NCI-H2227 (cell line): ENCODE data around the gene MGRN1.

ENCODE experiments used
- DNase-seq: peaks from one replicate; lab custom pipeline; 2025; ENCODE audit not compliant: unreplicated experiment; lab: John Stamatoyannopoulos, UW

Gene MGRN1

GRCh38 chr16:4603624-4604170 is 20.9 kb upstream of the MGRN1 start:
- DNase-seq, result no peak

DNA sequence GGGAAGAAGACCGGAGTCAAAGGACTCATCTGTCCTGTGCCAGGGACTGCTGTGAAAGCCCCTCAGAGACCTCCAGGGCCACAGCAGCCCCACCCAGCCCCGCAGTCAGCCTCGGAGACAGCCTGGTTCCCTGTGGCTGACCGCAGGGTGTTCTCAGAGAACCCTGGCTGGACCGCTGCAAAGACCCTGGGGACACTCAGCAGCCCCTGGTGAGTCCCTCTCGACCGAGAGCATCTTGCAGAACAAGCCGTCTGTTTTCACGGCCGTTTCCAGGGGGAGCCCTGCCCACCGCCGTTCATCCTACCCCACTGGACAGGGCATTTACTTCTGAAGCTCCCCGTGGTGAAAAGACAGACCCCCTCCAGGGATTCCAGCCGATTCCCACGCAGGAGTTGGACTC is 20.2 kb upstream of the MGRN1 start:
- no peak for DNase-seq

GRCh38 chr16:4606354-4606753 is 18.3 kb upstream of the MGRN1 start:
- DNase-seq, result no peak

DNA sequence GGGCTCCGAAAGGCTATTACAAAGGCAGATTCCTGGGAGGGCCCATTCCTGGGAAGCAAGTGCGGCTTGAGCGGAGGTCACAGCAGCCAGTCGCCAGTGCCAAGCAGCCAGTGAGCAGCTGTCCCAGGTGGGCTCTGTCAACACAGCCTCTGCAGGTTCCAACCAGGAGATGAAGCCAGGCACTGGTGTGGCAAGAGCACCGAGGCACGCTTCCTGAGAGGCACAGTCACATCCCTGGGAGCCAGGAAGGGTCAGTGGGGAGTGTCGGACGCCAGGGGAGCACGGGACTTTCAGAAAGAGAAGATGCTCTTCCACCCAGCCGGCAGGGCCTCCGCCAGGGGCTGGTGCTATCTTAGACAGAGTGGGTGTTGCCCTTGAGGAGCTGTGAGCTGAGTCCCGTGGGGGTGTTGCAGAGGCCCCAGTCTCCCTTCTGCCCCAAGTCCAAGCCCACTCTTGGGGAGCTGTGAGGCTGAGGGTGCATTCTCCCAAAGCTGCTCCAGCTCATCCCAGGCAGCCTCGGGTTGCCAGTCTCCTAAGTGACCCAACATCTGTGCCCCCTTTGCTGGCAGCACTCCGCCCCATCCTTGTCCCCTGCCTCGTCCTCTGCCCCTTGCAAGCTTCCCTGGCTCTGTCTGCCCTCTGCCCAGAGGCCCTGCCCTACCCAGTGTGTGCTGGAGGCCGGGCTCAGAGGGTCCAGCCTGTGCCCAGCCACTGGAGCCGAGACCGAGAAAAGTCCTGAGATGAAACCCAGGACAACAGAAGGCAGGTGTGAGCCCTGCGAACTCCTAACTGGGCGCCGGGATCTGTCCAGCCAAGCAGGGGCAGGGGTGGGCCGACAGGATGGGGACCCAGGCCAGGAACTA is 16.6 kb upstream of the MGRN1 start:
- no peak for DNase-seq

DNA sequence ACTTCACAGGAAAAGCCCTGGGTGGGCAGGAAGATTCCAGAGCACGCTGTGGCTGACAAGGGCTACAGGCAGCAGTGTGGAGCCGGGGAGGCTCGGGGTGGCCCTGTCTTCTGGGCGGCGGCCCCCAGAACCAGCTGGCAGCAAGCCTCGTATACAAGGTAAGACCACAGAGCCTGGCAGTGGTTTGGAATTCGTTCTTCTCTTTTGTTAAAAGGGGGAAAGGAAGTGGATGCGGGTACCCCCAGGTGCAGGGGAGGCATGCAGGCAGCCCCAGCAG is 16.0 kb upstream of the MGRN1 start:
- DNase-seq, result no peak

GRCh38 chr16:4609200-4610010 is 15.2 kb upstream of the MGRN1 start:
- no peak for DNase-seq

GRCh38 chr16:4610011-4611005 is 14.3 kb upstream of the MGRN1 start:
- no peak for DNase-seq

- no peak for DNase-seq
These were observed 13.1 kb upstream of the MGRN1 start for GRCh38 chr16:4611337-4612021.

- DNase-seq, result no peak
These were observed 12.1 kb upstream of the MGRN1 start for GRCh38 chr16:4612474-4612931.

- no peak for DNase-seq
These were observed 11.5 kb upstream of the MGRN1 start for GRCh38 chr16:4612977-4613635.

- DNase-seq, result peak; percentile 79
These were observed 10.7 kb upstream of the MGRN1 start for GRCh38 chr16:4613636-4614570.

GRCh38 chr16:4614571-4615383 is 9.8 kb upstream of the MGRN1 start, which contains the start of gene UBALD1:
Gene UBALD1, minus strand, starts transcription at chr16:4614888. Its CDS starts 91 bp downstream, at chr16:4614797.
- peak; percentile 91 for DNase-seq

- DNase-seq, result peak; percentile 32
These were observed 9.1 kb upstream of the MGRN1 start for GRCh38 chr16:4615384-4616046.

DNA sequence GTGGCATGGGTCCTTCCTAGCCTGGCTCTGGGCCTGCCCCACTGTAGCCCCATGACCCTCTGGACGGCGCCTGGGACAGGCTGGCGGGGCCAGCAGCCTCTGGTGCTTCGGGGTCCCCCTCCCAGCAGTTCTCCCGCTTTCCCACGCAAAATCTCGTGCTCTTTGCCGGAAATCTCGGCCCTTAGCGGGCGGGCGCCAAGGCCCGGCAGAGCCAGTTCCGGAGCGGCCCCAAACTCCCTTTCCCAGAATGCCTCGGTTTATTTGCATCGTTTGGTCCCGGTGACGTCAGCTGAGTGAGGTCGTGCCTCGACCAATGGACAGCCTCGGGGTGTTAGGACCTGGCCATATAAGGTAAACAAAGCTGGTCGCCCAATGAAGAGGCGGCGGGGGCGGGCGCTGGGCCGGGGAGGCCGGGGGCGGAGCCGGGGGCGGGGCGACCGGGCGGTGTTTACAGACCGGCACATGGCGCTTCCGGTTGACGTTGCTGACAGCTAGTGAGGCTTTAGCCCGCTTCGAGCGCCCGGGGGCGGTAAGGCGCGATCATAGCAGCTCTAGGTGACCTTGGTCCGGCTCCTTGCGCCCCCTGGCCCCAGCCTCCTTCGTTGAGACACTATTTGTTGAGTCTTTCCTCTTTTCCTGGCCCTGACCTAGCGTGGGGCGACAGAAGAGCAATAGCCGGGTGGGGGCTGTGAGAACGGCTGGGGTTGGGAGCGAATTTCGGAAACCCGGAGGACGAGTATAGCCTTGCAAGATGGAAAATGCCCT is 8.4 kb upstream of the MGRN1 start:
- DNase-seq, result peak; percentile 100

GRCh38 chr16:4617880-4618279 is 6.7 kb upstream of the MGRN1 start:
- DNase-seq, result no peak

DNA sequence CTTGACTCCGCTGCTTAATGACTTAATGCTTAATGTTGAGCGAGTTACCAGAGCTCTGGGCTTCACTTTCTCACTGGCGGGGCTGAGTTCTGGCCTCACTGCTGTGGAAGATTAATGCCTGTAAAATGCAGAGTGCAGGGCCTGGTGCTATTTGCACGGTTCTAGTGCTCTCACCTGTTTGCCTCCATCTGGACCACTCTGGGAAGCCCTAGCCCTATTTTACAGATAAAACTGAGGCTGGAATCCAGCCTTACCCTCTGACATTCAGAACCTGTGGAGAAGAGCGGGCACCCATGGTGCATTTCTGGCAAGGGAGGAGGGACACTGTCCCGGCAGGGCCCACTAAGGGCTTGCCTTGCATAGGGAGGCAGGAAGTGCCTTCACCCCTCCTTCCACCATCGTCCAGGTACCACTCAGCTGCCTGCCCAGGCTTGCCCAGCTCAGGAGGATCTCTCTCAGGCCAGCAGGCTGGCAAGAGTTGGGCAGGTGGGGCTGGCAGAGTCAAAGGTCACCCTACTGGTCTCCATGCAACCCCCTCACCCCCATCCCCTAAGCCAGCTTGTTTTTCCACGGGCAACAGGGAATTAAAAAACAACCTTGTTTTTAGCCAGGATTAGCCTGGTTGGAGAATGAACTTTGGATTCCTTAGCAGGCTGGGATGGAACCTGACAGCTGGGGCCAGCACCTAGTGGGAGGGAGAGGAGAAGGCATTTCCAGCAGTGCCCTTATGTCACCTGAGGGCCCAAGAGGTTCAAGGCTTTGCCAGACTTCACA is 5.8 kb upstream of the MGRN1 start:
- no peak for DNase-seq
